K562 (cell line): ENCODE results near the gene CDKL4. TPM values are rescaled to one million over a fixed set of nuclear protein-coding genes. Genes with fewer than 3 reads are reported as not detected.

ENCODE experiments used
- ATAC-seq: fragments of 200-7000 bp; cut with Tn5 transposase; 3 replicates; pipeline ENCODE4 v1.9.1; 2020; ENCODE audit warnings: moderate library complexity
- BruUV-seq: library from RNA; stranded (reverse); fragments of 400-500 nt; replicated peaks from 2 replicates; lab custom pipeline; 2021; lab: Mats Ljungman, UMichigan
- CTCF ChIA-PET: fragments of 300-600 bp; formaldehyde crosslinking; extraction: SDS; loops from one replicate; lab custom pipeline; 2021; ENCODE audit warnings: low intra/inter-chr PET ratio; lab: Yijun Ruan, JAX
- POLR2A ChIA-PET: fragments of 300-600, 350-650 bp; sonication (Branson Sonifier 250); formaldehyde crosslinking; extraction: SDS; loops from one replicate; lab custom pipeline; 2021; ENCODE audit warnings: antibody characterized with exemption, inconsistent platforms; lab: Yijun Ruan, JAX
- DNase-seq, 4 experiments: peaks; one replicate each; pipeline versions ENCODE4 v3.0.0 to v3.0.0-alpha.2; 2011 to 2018; ENCODE audit warnings: low spot score in 3 of 4, mixed read lengths in 3 of 4; ENCODE audit errors: extremely low read depth in 1 of 4
- FAIRE-seq: peaks from 2 replicates; lab custom pipeline; 2011; peaks lifted over from hg19 to GRCh38; lab: Jason Lieb, UNC
- H2AFZ ChIP-seq: 2 replicates; pipeline ENCODE4 v1.6.0; 2011; ENCODE audit warnings: low read depth, low read length, control low read depth, inconsistent platforms
- H3K27ac ChIP-seq: fragments of 200-600 bp; 3 replicates; pipeline ENCODE4 v1.8.0; 2011; ENCODE audit warnings: low read depth, mild to moderate bottlenecking, control low read depth, inconsistent platforms, low read length, moderate library complexity, mixed read lengths; ENCODE audit errors: extremely low read depth
- H3K27me3 ChIP-seq, 2 experiments: fragments of 300-600 bp in 1 of 2; 2 replicates in 1 of 2; 3 replicates in 1 of 2; pipeline versions ENCODE4 v1.6.0 to v1.8.0; 2011; ENCODE audit warnings: inconsistent platforms in 2 of 2, low read length in 2 of 2, mild to moderate bottlenecking in 1 of 2, mixed read lengths in 1 of 2, moderate library complexity in 1 of 2; ENCODE audit not compliant: control insufficient read depth in 2 of 2, insufficient read depth in 2 of 2
- H3K36me3 ChIP-seq: fragments of 300-600 bp; 3 replicates; pipeline ENCODE4 v1.8.0; 2011; ENCODE audit warnings: mild to moderate bottlenecking, low read length, inconsistent platforms; ENCODE audit not compliant: control insufficient read depth, insufficient read depth
- H3K4me1 ChIP-seq, 2 experiments: fragments of 200-600 bp in 1 of 2; replicated peaks in 1 of 2; 2 replicates in 1 of 2; 3 replicates in 1 of 2; pipeline versions ENCODE4 v1.5.1 to v1.8.0; 2011; ENCODE audit warnings: inconsistent platforms in 2 of 2, low read length in 2 of 2, mild to moderate bottlenecking in 1 of 2, mixed read lengths in 1 of 2, moderate library complexity in 1 of 2; ENCODE audit not compliant: control insufficient read depth in 2 of 2, insufficient read depth in 2 of 2
- H3K4me2 ChIP-seq: 2 replicates; pipeline ENCODE4 v1.6.1; 2011; ENCODE audit warnings: low read length, control low read depth, inconsistent platforms, mixed read lengths; ENCODE audit not compliant: insufficient read depth
- H3K4me3 ChIP-seq: fragments of 200-600 bp; sonication (generic), shearing (Covaris generic); 2 replicates; pipeline ENCODE4 v1.5.1; 2016; ENCODE audit warnings: control low read depth, inconsistent platforms
- H3K79me2 ChIP-seq: fragments of 200-600 bp; 3 replicates; pipeline ENCODE4 v1.8.0; 2011; ENCODE audit warnings: low read length, inconsistent platforms; ENCODE audit not compliant: control insufficient read depth, insufficient read depth
- H3K9ac ChIP-seq, 2 experiments: 2 replicates each; pipeline versions ENCODE4 v1.6.0 to v1.6.1; 2011; ENCODE audit warnings: low read depth in 2 of 2, low read length in 2 of 2, control low read depth in 1 of 2, inconsistent platforms in 1 of 2, mild to moderate bottlenecking in 1 of 2, mixed read lengths in 1 of 2; ENCODE audit not compliant: insufficient read depth in 1 of 2
- H3K9me1 ChIP-seq: one replicate; pipeline ENCODE4 v1.6.0; 2011; ENCODE audit warnings: inconsistent platforms, mild to moderate bottlenecking, low read length, moderate library complexity; ENCODE audit not compliant: control insufficient read depth, insufficient read depth
- H3K9me3 ChIP-seq: replicated peaks from 2 replicates; pipeline ENCODE4 v1.5.1; 2011; ENCODE audit warnings: low read depth, low read length, inconsistent platforms; ENCODE audit not compliant: control insufficient read depth, insufficient read depth
- H4K20me1 ChIP-seq: replicated peaks from 2 replicates; pipeline ENCODE4 v1.6.1; 2011; ENCODE audit warnings: low read length, inconsistent platforms, mixed read lengths; ENCODE audit not compliant: control insufficient read depth, insufficient read depth
- BRD4 ChIP-seq: fragments of 200-600 bp; sonication (generic); IDR thresholded peaks from 2 replicates; pipeline ENCODE4 v1.6.1; 2017; ENCODE audit warnings: inconsistent platforms
- ELF1 ChIP-seq: fragments of 200-800 bp; sonication (Bioruptor generic); IDR thresholded peaks from 2 replicates; pipeline ENCODE4 v1.6.1; 2016; ENCODE audit warnings: missing genetic modification characterization, missing compliant biosample characterization
- ELF2 ChIP-seq: fragments of 250-450 bp; sonication (Bioruptor Pico); IDR thresholded peaks from 2 replicates; pipeline ENCODE4 v1.5.0; 2021; ENCODE audit warnings: mild to moderate bottlenecking
- HMG20A ChIP-seq: fragments of 450-650 bp; formaldehyde crosslinking; conservative IDR thresholded peaks from 2 replicates; pipeline ENCODE4 v1.4.0; 2020; ENCODE audit warnings: mild to moderate bottlenecking, mixed read lengths
- IRF2 ChIP-seq: sonication (generic); formaldehyde crosslinking; IDR thresholded peaks from 2 replicates; pipeline ENCODE4 v1.8.1; 2022; ENCODE audit warnings: mild to moderate bottlenecking, missing genetic modification reagents
- KAT7 ChIP-seq: sonication (generic); formaldehyde crosslinking; IDR thresholded peaks from 2 replicates; pipeline ENCODE4 v1.8.0; 2022; ENCODE audit warnings: missing genetic modification reagents, mild to moderate bottlenecking, borderline replicate concordance
- SP2 ChIP-seq: IDR thresholded peaks from 2 replicates; pipeline ENCODE4 v1.6.1; 2011; ENCODE audit warnings: mild to moderate bottlenecking, low read depth, low read length, moderate library complexity; ENCODE audit not compliant: poor library complexity, severe bottlenecking; ENCODE audit errors: extremely low read depth
- ZNF764 ChIP-seq: fragments of 250-450 bp; sonication (Bioruptor Pico); IDR thresholded peaks from 2 replicates; pipeline ENCODE4 v1.4.0; 2020; ENCODE audit warnings: low read depth, mild to moderate bottlenecking, moderate library complexity
- WGBS: fragments of 100-300 bp; shearing (Covaris generic); methylation state at CpG from one replicate; pipeline ENCODE4 v1.1.6; 2016; ENCODE audit warnings: low coverage, mixed read lengths; ENCODE audit not compliant: insufficient coverage; ENCODE audit errors: missing lambda C conversion rate; 5-methylcytosine and 5-hydroxymethylcytosine counted together
- in situ Hi-C: fragments of 300-500 bp; cut with MboI; formaldehyde crosslinking; loops from 4 replicates; pipeline ENCODE4 v1.15.0; 2018; ENCODE audit warnings: inconsistent platforms, mixed read lengths
- intact Hi-C: fragments of 100-400 bp; cut with micrococcal nuclease; formaldehyde crosslinking; loops from 2 replicates; pipeline ENCODE4 v1.14.2; 2022
- polyA plus RNA-seq, 8 experiments: library from polyadenylated mRNA; depleted of rRNA in 4 of 8; stranded (reverse) in 5 of 8; unstranded in 3 of 8; fragments of >200 nt; fragmentation: Nextera tagmentation in 2 of 8; fragmentation: Illumina TruSeq in 1 of 8; extraction: Ambion mirVana in 2 of 8; extraction: Trizol in 1 of 8; gene quantifications; 2 replicates each; pipeline versions ENCODE4 v1.2.1 to v1.2.3, GENCODE V29; 2011 to 2014; ENCODE audit warnings: inconsistent platforms in 1 of 8, missing spikeins in 1 of 8
- total RNA-seq, 7 experiments: library from RNA; depleted of rRNA in 6 of 7; stranded (reverse); fragments of >200 nt in 6 of 7; fragmentation: Illumina TruSeq in 2 of 7; extraction: Trizol in 2 of 7; gene quantifications; 2 replicates each; pipeline versions ENCODE4 v1.2.1 to v1.2.3, GENCODE V29; 2011 to 2021; ENCODE audit warnings: low replicate concordance in 1 of 7
- TF ChIP-seq, protein P1 (sequence below), 2 experiments: fragments of 150-350 bp in 1 of 2; IDR thresholded peaks; 2 replicates each; pipeline ENCODE4 v1.6.1; 2012 to 2016; ENCODE audit warnings: low read depth in 2 of 2, low read length in 2 of 2, mild to moderate bottlenecking in 1 of 2, moderate library complexity in 1 of 2
- TF ChIP-seq, protein P2 (sequence below): sonication (generic); formaldehyde crosslinking; IDR thresholded peaks from 2 replicates; pipeline ENCODE4 v1.8.1; 2023; ENCODE audit warnings: mild to moderate bottlenecking, missing genetic modification reagents

The CDKL4 gene
- total and polyA plus RNA-seq, 9 of the 15 experiments (the other 6 are each of a cell fraction or from before 2014, with no cell fraction given), result not detected

DNA sequence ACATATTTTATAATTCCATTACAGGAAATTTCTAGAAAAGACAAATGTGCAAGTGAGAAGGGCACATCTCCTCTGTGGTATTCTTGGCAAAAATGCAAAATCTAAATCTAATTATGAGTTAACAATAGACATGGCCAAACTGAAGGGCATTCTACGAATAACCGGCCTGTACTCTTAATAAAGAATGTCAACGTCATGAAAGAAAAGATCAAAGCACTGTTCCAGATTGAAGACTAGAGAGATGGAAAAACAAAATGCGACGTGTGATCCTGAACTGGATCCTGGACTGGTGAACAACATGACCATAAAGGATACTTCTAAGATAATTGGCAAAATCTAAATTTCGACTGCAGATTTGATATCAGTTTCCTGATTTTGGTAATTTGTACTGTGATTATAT, 3.0 kb downstream of the CDKL4 start:
- H2AFZ ChIP-seq, result no peak overlapping the region
- H3K36me3 ChIP-seq, result no peaks in the 10 kb centered on the region
- in situ Hi-C loops (loop anchor here (25.0 kb wide), 1 partner anchor 303 kb away; no protein-coding TSS in a partner anchor), intact Hi-C loops (no loop called here)
- H3K4me3 ChIP-seq, result no peak overlapping the region
- TF ChIP-seq KAT7 (CRISPR knock-in tag) (no peak), BRD4 (no peak), IRF2 (CRISPR knock-in tag) (no peak), ELF1 (tag) (no peak), SP2 (no peak), ZNF764 (CRISPR knock-in tag) (no peak), ELF2 (CRISPR knock-in tag) (no peak), HMG20A (CRISPR knock-in tag) (no peak)
- TF ChIP-seq, protein P1, sequence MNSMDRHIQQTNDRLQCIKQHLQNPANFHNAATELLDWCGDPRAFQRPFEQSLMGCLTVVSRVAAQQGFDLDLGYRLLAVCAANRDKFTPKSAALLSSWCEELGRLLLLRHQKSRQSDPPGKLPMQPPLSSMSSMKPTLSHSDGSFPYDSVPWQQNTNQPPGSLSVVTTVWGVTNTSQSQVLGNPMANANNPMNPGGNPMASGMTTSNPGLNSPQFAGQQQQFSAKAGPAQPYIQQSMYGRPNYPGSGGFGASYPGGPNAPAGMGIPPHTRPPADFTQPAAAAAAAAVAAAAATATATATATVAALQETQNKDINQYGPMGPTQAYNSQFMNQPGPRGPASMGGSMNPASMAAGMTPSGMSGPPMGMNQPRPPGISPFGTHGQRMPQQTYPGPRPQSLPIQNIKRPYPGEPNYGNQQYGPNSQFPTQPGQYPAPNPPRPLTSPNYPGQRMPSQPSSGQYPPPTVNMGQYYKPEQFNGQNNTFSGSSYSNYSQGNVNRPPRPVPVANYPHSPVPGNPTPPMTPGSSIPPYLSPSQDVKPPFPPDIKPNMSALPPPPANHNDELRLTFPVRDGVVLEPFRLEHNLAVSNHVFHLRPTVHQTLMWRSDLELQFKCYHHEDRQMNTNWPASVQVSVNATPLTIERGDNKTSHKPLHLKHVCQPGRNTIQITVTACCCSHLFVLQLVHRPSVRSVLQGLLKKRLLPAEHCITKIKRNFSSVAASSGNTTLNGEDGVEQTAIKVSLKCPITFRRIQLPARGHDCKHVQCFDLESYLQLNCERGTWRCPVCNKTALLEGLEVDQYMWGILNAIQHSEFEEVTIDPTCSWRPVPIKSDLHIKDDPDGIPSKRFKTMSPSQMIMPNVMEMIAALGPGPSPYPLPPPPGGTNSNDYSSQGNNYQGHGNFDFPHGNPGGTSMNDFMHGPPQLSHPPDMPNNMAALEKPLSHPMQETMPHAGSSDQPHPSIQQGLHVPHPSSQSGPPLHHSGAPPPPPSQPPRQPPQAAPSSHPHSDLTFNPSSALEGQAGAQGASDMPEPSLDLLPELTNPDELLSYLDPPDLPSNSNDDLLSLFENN (IDR thresholded peaks at IDR 0.05; ENCODE audit: low read depth in 2 of 2, low read length in 2 of 2), result no peak
- TF ChIP-seq, protein P2, sequence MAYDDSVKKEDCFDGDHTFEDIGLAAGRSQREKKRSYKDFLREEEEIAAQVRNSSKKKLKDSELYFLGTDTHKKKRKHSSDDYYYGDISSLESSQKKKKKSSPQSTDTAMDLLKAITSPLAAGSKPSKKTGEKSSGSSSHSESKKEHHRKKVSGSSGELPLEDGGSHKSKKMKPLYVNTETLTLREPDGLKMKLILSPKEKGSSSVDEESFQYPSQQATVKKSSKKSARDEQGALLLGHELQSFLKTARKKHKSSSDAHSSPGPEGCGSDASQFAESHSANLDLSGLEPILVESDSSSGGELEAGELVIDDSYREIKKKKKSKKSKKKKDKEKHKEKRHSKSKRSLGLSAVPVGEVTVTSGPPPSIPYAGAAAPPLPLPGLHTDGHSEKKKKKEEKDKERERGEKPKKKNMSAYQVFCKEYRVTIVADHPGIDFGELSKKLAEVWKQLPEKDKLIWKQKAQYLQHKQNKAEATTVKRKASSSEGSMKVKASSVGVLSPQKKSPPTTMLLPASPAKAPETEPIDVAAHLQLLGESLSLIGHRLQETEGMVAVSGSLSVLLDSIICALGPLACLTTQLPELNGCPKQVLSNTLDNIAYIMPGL, result no peak
- ATAC-seq, result no peak
- BruUV-seq, result no TSS peak
- no peak overlapping the region for H3K27ac ChIP-seq
- DNase-seq, result no peak
- no peak for FAIRE-seq
- no peaks in the 10 kb centered on the region for H4K20me1 ChIP-seq
- CTCF ChIA-PET, result no interaction called here
- H3K9me1 ChIP-seq, result no peaks in the 10 kb centered on the region
- no peaks in the 10 kb centered on the region for H3K4me1 ChIP-seq
- H3K4me2 ChIP-seq, result no peak overlapping the region
- H3K79me2 ChIP-seq, result no peaks in the 10 kb centered on the region
- no peak overlapping the region for H3K9ac ChIP-seq
- POLR2A ChIA-PET, result no interaction called here
- H3K27me3 ChIP-seq, result no peaks in the 10 kb centered on the region
- WGBS, result 41% methylated on average over 6 of the region's 6 CpGs
- no peaks in the 10 kb centered on the region; the same call in 1 of the 2 replicates for H3K9me3 ChIP-seq
